K562 (cell line): ENCODE data around the gene EFCAB8. TPM values are rescaled to one million over a fixed set of nuclear protein-coding genes. Genes with fewer than 3 reads are reported as not detected.

Source experiments
- DNMT1 ChIP-seq: fragments of 450-650 bp; IDR thresholded peaks from 2 replicates; pipeline ENCODE4 v1.6.1; 2016; ENCODE audit warnings: antibody characterized with exemption, mild to moderate bottlenecking
- NCOR1 ChIP-seq: fragments of 450-650 bp; IDR thresholded peaks from 2 replicates; pipeline ENCODE4 v1.6.1; 2016; ENCODE audit warnings: mild to moderate bottlenecking, moderate library complexity
- POLR2B ChIP-seq: fragments of 450-650 bp; IDR thresholded peaks from 2 replicates; pipeline ENCODE4 v1.6.1; 2018; ENCODE audit warnings: low read depth; ENCODE audit not compliant: partially characterized antibody
- polyA plus RNA-seq, 8 experiments: library from polyadenylated mRNA; depleted of rRNA in 4 of 8; stranded (reverse) in 5 of 8; unstranded in 3 of 8; fragments of >200 nt; fragmentation: Nextera tagmentation in 2 of 8; fragmentation: Illumina TruSeq in 1 of 8; extraction: Ambion mirVana in 2 of 8; extraction: Trizol in 1 of 8; gene quantifications; 2 replicates each; pipeline versions ENCODE4 v1.2.1 to v1.2.3, GENCODE V29; 2011 to 2014; ENCODE audit warnings: inconsistent platforms in 1 of 8, missing spikeins in 1 of 8
- total RNA-seq, 7 experiments: library from RNA; depleted of rRNA in 6 of 7; stranded (reverse); fragments of >200 nt in 6 of 7; fragmentation: Illumina TruSeq in 2 of 7; extraction: Trizol in 2 of 7; gene quantifications; 2 replicates each; pipeline versions ENCODE4 v1.2.1 to v1.2.3, GENCODE V29; 2011 to 2021; ENCODE audit warnings: low replicate concordance in 1 of 7
- TF ChIP-seq, protein P1 (sequence below): fragments of 200-600 bp; sonication (generic); IDR thresholded peaks from one replicate; pipeline ENCODE4 v1.6.1; 2012; ENCODE audit warnings: mild to moderate bottlenecking, low read depth, low read length, inconsistent platforms
- TF ChIP-seq, protein P2 (sequence below): fragments of 450-650 bp; IDR thresholded peaks from 2 replicates; pipeline ENCODE4 v1.6.1; 2018; ENCODE audit not compliant: partially characterized antibody

EFCAB8 gene
- total and polyA plus RNA-seq, 9 of the 15 experiments (the other 6 are each of a cell fraction or from before 2014, with no cell fraction given): 0.03 to 0.18 (median 0.11) TPM; not detected in 6

- TF ChIP-seq, protein P1, sequence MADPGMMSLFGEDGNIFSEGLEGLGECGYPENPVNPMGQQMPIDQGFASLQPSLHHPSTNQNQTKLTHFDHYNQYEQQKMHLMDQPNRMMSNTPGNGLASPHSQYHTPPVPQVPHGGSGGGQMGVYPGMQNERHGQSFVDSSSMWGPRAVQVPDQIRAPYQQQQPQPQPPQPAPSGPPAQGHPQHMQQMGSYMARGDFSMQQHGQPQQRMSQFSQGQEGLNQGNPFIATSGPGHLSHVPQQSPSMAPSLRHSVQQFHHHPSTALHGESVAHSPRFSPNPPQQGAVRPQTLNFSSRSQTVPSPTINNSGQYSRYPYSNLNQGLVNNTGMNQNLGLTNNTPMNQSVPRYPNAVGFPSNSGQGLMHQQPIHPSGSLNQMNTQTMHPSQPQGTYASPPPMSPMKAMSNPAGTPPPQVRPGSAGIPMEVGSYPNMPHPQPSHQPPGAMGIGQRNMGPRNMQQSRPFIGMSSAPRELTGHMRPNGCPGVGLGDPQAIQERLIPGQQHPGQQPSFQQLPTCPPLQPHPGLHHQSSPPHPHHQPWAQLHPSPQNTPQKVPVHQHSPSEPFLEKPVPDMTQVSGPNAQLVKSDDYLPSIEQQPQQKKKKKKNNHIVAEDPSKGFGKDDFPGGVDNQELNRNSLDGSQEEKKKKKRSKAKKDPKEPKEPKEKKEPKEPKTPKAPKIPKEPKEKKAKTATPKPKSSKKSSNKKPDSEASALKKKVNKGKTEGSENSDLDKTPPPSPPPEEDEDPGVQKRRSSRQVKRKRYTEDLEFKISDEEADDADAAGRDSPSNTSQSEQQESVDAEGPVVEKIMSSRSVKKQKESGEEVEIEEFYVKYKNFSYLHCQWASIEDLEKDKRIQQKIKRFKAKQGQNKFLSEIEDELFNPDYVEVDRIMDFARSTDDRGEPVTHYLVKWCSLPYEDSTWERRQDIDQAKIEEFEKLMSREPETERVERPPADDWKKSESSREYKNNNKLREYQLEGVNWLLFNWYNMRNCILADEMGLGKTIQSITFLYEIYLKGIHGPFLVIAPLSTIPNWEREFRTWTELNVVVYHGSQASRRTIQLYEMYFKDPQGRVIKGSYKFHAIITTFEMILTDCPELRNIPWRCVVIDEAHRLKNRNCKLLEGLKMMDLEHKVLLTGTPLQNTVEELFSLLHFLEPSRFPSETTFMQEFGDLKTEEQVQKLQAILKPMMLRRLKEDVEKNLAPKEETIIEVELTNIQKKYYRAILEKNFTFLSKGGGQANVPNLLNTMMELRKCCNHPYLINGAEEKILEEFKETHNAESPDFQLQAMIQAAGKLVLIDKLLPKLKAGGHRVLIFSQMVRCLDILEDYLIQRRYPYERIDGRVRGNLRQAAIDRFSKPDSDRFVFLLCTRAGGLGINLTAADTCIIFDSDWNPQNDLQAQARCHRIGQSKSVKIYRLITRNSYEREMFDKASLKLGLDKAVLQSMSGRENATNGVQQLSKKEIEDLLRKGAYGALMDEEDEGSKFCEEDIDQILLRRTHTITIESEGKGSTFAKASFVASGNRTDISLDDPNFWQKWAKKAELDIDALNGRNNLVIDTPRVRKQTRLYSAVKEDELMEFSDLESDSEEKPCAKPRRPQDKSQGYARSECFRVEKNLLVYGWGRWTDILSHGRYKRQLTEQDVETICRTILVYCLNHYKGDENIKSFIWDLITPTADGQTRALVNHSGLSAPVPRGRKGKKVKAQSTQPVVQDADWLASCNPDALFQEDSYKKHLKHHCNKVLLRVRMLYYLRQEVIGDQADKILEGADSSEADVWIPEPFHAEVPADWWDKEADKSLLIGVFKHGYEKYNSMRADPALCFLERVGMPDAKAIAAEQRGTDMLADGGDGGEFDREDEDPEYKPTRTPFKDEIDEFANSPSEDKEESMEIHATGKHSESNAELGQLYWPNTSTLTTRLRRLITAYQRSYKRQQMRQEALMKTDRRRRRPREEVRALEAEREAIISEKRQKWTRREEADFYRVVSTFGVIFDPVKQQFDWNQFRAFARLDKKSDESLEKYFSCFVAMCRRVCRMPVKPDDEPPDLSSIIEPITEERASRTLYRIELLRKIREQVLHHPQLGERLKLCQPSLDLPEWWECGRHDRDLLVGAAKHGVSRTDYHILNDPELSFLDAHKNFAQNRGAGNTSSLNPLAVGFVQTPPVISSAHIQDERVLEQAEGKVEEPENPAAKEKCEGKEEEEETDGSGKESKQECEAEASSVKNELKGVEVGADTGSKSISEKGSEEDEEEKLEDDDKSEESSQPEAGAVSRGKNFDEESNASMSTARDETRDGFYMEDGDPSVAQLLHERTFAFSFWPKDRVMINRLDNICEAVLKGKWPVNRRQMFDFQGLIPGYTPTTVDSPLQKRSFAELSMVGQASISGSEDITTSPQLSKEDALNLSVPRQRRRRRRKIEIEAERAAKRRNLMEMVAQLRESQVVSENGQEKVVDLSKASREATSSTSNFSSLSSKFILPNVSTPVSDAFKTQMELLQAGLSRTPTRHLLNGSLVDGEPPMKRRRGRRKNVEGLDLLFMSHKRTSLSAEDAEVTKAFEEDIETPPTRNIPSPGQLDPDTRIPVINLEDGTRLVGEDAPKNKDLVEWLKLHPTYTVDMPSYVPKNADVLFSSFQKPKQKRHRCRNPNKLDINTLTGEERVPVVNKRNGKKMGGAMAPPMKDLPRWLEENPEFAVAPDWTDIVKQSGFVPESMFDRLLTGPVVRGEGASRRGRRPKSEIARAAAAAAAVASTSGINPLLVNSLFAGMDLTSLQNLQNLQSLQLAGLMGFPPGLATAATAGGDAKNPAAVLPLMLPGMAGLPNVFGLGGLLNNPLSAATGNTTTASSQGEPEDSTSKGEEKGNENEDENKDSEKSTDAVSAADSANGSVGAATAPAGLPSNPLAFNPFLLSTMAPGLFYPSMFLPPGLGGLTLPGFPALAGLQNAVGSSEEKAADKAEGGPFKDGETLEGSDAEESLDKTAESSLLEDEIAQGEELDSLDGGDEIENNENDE: no peak
- TF ChIP-seq, protein P2, sequence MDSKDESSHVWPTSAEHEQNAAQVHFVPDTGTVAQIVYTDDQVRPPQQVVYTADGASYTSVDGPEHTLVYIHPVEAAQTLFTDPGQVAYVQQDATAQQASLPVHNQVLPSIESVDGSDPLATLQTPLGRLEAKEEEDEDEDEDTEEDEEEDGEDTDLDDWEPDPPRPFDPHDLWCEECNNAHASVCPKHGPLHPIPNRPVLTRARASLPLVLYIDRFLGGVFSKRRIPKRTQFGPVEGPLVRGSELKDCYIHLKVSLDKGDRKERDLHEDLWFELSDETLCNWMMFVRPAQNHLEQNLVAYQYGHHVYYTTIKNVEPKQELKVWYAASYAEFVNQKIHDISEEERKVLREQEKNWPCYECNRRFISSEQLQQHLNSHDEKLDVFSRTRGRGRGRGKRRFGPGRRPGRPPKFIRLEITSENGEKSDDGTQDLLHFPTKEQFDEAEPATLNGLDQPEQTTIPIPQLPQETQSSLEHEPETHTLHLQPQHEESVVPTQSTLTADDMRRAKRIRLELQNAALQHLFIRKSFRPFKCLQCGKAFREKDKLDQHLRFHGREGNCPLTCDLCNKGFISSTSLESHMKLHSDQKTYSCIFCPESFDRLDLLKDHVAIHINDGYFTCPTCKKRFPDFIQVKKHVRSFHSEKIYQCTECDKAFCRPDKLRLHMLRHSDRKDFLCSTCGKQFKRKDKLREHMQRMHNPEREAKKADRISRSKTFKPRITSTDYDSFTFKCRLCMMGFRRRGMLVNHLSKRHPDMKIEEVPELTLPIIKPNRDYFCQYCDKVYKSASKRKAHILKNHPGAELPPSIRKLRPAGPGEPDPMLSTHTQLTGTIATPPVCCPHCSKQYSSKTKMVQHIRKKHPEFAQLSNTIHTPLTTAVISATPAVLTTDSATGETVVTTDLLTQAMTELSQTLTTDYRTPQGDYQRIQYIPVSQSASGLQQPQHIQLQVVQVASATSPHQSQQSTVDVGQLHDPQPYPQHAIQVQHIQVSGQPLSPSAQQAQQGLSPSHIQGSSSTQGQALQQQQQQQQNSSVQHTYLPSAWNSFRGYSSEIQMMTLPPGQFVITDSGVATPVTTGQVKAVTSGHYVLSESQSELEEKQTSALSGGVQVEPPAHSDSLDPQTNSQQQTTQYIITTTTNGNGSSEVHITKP: no peak
- TF ChIP-seq POLR2B (no peak), DNMT1 (no peak), NCOR1 (no peak)
- TF ChIP-seq, all 486 proteins: peak for 0
Measured at GRCh38 chr20:32984631-32985354, 126.1 kb downstream of the EFCAB8 start (continued).
